ENCODE data around the gene AKR7A2.

AKR7A2 gene

DNA sequence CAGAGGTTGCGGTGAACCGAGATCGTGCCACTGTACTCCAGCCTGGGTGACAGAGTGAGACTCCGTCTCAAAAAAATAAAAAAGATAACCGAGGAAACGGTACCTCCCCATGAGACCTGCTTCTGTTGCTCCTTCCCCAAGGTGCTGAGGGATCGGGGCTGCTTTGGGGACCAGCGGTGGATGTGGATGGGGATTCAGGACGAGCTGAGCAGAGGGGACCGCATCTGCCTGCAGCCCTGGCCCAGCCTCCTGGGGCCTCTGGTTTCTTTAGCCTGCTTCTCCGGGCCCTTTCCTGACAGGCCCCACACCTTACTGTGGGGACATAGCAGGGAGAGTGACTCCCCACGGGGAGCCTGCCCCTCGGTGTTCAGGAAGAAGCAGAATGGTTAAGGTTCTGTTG lies 17.2 kb upstream of the AKR7A2 start:
- H3K27me3 Mint-ChIP-seq (ENCODE audit: low read depth) = no peaks in the 10 kb centered on the region
- H3K36me3 Mint-ChIP-seq (ENCODE audit: low read depth) = peaks cover 12% of the 10 kb centered on the region
- no peaks in the 10 kb centered on the region for H3K9me3 Mint-ChIP-seq
- TF ChIP-seq, protein P1, sequence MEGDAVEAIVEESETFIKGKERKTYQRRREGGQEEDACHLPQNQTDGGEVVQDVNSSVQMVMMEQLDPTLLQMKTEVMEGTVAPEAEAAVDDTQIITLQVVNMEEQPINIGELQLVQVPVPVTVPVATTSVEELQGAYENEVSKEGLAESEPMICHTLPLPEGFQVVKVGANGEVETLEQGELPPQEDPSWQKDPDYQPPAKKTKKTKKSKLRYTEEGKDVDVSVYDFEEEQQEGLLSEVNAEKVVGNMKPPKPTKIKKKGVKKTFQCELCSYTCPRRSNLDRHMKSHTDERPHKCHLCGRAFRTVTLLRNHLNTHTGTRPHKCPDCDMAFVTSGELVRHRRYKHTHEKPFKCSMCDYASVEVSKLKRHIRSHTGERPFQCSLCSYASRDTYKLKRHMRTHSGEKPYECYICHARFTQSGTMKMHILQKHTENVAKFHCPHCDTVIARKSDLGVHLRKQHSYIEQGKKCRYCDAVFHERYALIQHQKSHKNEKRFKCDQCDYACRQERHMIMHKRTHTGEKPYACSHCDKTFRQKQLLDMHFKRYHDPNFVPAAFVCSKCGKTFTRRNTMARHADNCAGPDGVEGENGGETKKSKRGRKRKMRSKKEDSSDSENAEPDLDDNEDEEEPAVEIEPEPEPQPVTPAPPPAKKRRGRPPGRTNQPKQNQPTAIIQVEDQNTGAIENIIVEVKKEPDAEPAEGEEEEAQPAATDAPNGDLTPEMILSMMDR (IDR thresholded peaks at IDR 0.05; ENCODE audit: unreplicated experiment in 3 of 3) = no peak
- no peak overlapping the region for H3K4me3 Mint-ChIP-seq
- H3K4me1 Mint-ChIP-seq = no peaks in the 10 kb centered on the region
- H3K27ac Mint-ChIP-seq = no peak overlapping the region

DNA sequence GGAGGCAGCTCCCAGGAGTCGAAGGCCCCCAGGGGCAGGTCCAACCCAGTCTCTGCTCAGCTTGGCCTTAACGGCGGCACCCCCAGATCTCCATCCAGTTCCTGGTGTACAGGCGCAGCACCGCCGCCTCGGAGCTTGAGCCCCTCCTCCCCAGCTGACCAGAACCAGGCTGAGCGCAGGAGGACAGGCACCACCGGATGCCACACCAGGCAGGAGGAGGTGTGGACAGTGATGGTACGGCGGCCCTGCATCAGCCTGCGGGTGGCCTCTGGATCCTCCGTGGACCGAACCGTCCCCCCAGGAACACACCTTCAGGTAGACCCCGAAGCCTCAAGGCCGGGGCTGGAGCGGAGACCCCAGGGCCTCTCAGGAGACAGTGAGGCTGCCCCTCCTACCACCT lies 16.5 kb upstream of the AKR7A2 start:
- no peaks in the 10 kb centered on the region for H3K4me1 Mint-ChIP-seq
- no peak overlapping the region for H3K27ac Mint-ChIP-seq
- TF ChIP-seq, protein P1 (IDR thresholded peaks at IDR 0.05; ENCODE audit: unreplicated experiment in 3 of 3) = no peak
- H3K9me3 Mint-ChIP-seq = no peaks in the 10 kb centered on the region
- H3K27me3 Mint-ChIP-seq (ENCODE audit: low read depth) = no peaks in the 10 kb centered on the region
- peaks cover 15% of the 10 kb centered on the region for H3K36me3 Mint-ChIP-seq (ENCODE audit: low read depth)
- H3K4me3 Mint-ChIP-seq = no peak overlapping the region

DNA sequence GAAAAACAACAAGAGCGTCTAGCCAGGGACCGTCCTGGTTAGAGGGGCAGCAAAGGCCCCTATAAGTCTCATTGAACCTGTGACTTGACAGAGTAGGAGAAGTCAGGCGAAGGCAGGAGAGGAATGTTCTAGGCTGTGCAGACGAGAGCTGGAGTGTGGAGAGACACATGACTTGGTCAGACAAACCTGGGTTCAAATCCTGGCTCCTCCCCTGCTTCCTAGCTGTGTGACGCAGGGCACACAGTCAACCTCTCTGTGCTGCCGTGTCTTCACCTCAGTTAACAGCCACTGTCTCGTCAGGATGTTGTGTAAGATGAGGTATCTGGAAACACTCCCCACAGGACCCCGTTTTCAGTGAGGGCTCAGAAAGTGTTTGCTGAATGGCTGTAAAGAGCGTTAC lies 15.8 kb upstream of the AKR7A2 start:
- Mint-ChIP-seq H3K27ac (no peak overlapping the region), H3K9me3 (no peaks in the 10 kb centered on the region), H3K4me3 (no peak overlapping the region), H3K27me3 (ENCODE audit: low read depth) (no peaks in the 10 kb centered on the region), H3K36me3 (ENCODE audit: low read depth) (peaks cover 15% of the 10 kb centered on the region), H3K4me1 (no peaks in the 10 kb centered on the region)
- TF ChIP-seq, protein P1 (IDR thresholded peaks at IDR 0.05; ENCODE audit: unreplicated experiment in 3 of 3) = no peak

DNA sequence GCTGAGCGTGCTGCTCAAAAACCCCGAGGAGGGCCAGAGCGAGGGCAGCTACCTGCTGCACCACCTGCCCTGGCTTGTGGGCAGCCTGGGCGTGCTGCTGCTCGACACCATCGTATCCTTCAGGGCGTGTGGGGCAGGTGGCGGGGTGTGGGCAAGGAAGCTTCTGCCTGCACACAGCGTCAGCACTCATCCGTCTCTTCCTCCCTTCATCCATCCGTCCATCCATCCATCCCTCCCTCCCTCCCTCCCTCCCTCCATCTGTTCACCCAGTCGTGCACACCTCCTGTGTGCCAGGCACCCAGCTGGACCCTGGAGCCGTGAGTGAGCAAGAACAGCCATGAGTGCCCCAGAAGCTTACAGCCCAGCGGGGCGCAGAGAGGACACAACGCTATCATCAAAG lies 15.4 kb upstream of the AKR7A2 start:
- H3K4me1 Mint-ChIP-seq = no peaks in the 10 kb centered on the region
- H3K36me3 Mint-ChIP-seq (ENCODE audit: low read depth) = peaks cover 18% of the 10 kb centered on the region
- H3K9me3 Mint-ChIP-seq = no peaks in the 10 kb centered on the region
- TF ChIP-seq, protein P1 (IDR thresholded peaks at IDR 0.05; ENCODE audit: unreplicated experiment in 3 of 3) = no peak
- H3K27ac Mint-ChIP-seq = no peak overlapping the region
- no peak overlapping the region for H3K4me3 Mint-ChIP-seq
- H3K27me3 Mint-ChIP-seq (ENCODE audit: low read depth) = no peaks in the 10 kb centered on the region

DNA sequence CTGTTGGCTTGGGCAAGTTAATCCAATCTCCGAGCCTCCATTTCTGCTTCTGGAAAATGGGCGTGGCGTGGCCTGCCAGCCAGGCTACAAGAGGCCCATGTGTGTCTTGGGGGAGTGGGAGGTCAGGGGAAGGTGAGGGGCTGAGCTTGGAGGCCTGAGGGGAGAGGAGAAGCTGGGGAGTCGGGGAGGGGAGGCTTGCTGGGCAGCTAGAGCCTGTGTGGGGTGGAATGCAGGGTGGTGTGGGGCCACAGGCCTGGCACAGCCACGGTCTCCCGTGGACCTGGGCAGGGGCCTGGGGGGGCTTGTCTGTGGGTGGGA lies 14.8 kb upstream of the AKR7A2 start:
- Mint-ChIP-seq H3K4me3 (no peak overlapping the region), H3K4me1 (no peaks in the 10 kb centered on the region), H3K9me3 (no peaks in the 10 kb centered on the region), H3K27me3 (ENCODE audit: low read depth) (no peaks in the 10 kb centered on the region), H3K36me3 (ENCODE audit: low read depth) (peaks cover 22% of the 10 kb centered on the region), H3K27ac (no peak overlapping the region)
- TF ChIP-seq, protein P1 (IDR thresholded peaks at IDR 0.05; ENCODE audit: unreplicated experiment in 3 of 3) = no peak

DNA sequence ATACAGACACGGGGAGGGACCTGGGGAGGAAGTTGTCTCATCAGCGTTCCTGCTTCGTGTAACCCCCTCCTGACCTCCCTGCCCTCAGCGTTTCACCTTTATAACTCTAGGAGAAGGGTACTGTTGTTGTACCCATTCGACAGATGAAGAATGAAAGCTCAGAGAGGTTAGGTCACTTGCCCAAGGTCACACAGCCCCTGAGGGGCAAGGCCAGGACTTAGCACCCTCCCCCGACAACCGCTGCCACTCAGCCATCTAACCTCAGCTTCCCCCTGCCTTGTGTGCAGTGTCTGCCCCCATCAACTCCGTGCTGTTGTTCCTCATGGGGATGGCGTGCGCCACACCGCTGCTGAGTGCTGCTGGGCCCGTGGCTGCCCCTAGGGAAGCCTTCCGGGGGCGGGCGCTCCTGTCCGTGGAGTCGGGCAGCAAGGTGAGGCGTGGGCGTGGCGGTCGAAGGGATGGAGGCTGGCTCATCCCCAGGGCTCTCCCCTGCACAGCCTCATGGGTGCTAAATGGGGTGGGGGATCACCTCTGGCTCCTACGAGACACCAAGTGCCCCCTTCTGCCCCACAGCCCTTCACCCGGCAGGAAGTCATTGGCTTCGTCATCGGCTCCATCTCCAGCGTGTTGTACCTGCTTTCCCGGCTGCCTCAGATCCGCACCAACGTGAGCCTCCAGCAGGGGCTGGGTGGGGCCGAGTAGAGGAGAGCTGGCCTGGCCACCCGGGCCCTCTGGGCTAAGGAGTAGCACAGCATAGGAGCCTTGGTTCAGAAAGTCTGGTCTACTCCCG lies 14.2 kb upstream of the AKR7A2 start:
- Mint-ChIP-seq H3K36me3 (ENCODE audit: low read depth) (peaks cover 25% of the 10 kb centered on the region), H3K27me3 (ENCODE audit: low read depth) (no peaks in the 10 kb centered on the region), H3K9me3 (no peaks in the 10 kb centered on the region), H3K4me1 (no peaks in the 10 kb centered on the region), H3K27ac (no peak overlapping the region), H3K4me3 (no peak overlapping the region)
- TF ChIP-seq, protein P1 (IDR thresholded peaks at IDR 0.05; ENCODE audit: unreplicated experiment in 3 of 3) = no peak
